IPS-18c (cell line): ENCODE results near the gene ZSCAN2.

Experiments
- H3K4me3 ChIP-seq: 2 replicates; pipeline ENCODE4 v1.7.0; 2013; ENCODE audit warnings: low read depth, mild to moderate bottlenecking, low read length, moderate library complexity; ENCODE audit not compliant: insufficient read depth
- H3K9me3 ChIP-seq: one replicate; pipeline ENCODE4 v1.6.1; 2013; ENCODE audit warnings: mild to moderate bottlenecking, low read length, moderate library complexity; ENCODE audit not compliant: control insufficient read depth, insufficient read depth

Gene ZSCAN2

DNA sequence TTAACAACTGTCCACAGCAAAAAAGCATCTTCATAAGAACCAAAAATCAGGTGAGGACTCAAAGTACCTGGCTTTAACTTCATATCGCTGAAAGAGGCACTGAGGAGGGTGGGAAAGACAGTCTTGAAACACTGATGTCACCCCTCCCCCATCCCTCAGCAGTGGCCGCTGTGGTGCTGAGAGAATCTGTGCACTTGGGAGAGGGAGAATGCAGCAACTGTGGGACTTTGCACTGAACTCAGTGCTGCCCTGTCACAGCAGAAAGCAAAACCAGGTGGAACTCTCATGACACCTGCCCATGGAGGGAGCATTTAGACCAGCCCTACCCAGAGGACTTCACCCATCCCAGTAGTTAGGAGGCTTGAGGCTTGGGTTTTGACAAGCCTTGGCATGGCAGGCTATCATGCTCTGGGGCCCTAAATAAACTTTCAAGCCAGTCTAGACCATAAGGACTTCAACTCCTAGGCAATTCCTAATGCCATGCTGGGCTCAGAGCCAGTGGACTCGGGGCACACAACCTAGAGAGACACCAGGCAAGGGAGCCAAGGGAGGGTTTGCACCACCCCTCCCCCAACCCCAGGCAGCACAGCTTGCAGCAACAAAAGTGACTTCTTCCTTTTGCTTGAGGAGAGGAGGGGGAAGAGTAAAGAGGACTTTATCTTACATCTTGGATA, 6.1 kb upstream of the ZSCAN2 start:
- Histone ChIP-seq H3K9me3 (no peaks in the 10 kb centered on the region), H3K4me3 (no peak overlapping the region)

DNA sequence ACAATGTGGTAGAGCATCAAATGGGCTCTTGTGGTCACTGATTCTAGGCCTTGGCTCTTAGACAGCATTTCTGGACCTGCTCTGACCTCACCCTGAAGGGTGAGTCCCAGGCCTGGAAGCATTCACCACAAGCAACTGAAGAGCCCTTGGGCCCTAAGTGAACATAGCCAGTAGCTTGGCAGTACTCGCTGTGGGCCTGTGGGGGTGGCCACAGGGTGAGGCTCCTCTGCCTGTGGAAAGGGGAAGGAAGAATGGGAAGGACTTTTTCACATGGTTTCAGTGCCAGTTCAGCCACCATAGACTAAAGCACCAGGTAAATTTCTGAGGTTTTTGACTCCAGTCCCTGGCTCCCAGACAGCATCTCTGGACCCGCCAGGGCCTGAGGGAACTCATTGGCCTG, 5.1 kb upstream of the ZSCAN2 start:
- Histone ChIP-seq H3K4me3 (no peak overlapping the region), H3K9me3 (no peaks in the 10 kb centered on the region)

DNA sequence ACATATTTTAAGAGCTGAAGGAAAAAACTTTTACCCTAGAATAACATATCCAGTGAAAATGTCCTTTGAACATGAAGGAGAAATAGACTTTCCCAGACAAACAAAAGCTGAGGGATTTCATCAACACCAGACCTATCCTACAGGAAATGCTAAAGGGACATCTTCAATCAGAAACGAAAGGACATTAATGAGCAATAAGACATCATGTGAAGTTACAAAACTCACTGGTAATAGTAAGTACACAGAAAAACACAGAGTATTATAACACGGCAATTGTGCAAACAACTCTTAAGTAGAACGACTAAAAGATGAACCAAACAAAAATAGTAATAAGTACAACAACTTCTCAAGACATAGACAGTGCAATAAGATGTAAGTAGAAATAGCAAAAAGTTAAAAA, 3.5 kb upstream of the ZSCAN2 start:
- H3K4me3 ChIP-seq = no peak overlapping the region
- H3K9me3 ChIP-seq = no peaks in the 10 kb centered on the region

DNA sequence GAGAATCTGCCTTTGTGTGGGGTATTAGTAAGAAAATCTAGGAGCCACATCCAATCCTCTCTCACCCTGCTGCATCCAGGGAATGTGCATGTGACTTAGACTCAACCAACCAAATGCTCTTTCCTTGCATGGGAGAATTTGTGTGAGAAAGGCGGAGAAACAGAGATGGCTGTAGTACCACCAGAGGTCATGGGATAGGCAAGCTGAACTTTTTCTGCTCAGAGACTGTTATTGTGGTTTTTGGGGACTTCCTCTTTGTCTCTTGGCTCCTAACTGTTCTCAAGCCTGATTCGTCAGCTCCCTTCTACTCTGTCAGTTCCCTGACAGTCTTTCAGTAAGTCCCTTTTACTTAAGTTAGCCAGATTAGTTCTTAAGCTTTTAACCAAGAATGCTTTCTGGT, 2.6 kb upstream of the ZSCAN2 start:
- H3K4me3 ChIP-seq = no peak overlapping the region
- H3K9me3 ChIP-seq = peaks cover 2% of the 10 kb centered on the region

DNA sequence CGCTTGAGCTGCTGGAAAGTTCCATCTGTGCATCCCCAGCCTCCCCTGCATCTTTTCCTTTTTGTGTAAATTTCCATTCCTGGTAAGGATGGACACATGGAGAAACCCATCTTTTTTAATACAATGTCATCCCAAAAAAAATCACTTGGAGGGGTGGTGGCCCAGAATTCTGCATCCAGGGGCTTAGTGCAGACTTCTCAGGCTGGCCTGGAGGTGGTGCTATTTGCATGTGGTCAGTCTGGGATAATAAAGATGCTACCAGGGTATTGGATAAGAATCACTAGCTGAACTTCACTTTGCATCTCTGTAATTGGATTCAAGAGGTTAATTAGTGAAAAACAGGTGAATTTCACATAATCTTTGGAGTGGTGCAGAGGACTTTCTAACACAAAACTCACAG, 1.8 kb upstream of the ZSCAN2 start:
- Histone ChIP-seq H3K9me3 (peaks cover 2% of the 10 kb centered on the region), H3K4me3 (no peak overlapping the region)

DNA sequence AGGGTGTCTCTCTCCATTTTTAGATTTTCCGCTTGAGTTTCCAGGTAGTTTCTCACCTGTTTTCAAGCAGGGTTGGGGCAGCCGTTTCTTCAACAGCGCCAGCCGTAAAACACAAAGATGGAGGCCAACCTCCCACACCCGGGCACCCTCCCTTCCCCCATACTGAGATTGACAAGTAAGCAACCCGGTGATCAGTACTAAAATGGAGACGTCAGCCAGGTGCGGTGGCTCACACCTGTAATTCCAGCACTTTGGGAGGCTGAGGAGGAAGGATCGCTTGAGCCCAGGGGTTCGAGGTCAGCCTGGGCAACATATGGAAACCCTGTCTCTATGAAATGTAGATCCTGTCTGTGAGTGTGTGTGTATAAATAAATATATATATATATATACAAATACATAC, 903 bp upstream of the ZSCAN2 start:
- no peak overlapping the region for H3K4me3 ChIP-seq

DNA sequence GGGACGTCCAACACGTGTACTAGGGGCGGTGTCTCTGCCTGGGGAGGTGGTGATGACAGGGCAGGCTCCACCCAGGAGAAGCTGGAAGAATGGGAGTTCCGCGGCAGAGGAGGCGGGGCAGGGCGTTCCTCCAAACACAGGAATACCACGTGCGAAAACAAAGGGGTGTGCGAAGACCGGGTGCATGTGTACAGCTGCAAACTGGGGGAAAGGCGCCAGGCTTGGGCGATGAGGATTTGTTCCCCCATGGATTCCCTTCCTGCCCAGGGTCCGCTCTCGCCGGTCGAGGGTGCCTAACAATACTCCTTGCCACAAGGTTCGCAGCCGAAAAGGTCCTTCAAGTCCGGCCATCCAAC, 500 bp upstream of the ZSCAN2 start:
- H3K9me3 ChIP-seq = peaks cover 2% of the 10 kb centered on the region
- peak overlapping the region; percentile 82 for H3K4me3 ChIP-seq

More for the DNA sequence above, 903 bp upstream of the ZSCAN2 start:
- H3K9me3 ChIP-seq = peaks cover 2% of the 10 kb centered on the region

DNA sequence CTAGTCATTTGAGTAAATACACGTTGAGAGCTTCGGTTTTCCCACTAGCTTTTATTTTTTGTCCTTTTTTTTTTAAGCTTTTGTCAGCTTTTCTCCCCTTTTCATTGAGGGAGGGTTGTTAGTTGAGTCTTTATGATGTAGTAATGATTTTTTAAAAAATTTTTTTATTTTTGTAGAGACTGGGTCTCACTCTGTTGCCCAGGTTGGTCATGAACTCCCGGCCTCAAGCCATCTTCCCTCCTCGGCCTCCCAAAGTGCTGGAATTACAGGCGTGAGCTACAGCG, 688 bp downstream of the ZSCAN2 start:
- peak overlapping the region; percentile 82 for H3K4me3 ChIP-seq
- peaks cover 2% of the 10 kb centered on the region for H3K9me3 ChIP-seq

DNA sequence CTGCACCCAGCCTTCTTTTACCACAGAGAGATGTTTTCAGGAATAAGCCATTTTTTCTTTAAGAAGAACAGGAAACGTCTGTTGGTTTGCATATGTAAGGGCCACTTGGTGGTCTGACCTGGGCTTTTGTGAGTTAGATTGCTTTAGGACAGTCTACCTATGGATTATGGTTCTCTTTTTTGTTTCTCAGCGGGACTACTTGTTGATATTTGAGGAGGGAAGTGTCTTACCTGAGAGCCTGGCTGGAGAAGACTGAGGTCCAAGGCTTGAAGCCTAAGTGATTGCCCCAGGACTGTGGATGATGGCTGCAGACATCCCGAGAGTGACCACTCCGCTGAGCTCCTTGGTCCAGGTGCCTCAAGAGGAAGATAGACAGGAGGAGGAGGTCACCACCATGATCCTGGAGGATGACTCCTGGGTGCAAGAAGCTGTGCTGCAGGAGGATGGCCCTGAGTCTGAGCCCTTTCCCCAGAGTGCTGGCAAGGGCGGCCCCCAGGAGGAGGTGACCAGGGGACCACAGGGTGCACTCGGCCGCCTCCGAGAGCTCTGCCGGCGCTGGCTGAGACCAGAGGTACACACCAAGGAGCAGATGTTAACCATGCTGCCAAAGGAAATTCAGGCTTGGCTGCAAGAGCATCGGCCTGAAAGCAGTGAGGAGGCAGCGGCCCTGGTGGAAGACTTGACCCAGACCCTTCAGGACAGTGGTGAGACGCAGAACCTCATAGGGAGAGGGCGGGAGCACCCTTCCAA, 3.0 kb downstream of the ZSCAN2 start:
- peak overlapping the region; percentile 36 for H3K4me3 ChIP-seq

DNA sequence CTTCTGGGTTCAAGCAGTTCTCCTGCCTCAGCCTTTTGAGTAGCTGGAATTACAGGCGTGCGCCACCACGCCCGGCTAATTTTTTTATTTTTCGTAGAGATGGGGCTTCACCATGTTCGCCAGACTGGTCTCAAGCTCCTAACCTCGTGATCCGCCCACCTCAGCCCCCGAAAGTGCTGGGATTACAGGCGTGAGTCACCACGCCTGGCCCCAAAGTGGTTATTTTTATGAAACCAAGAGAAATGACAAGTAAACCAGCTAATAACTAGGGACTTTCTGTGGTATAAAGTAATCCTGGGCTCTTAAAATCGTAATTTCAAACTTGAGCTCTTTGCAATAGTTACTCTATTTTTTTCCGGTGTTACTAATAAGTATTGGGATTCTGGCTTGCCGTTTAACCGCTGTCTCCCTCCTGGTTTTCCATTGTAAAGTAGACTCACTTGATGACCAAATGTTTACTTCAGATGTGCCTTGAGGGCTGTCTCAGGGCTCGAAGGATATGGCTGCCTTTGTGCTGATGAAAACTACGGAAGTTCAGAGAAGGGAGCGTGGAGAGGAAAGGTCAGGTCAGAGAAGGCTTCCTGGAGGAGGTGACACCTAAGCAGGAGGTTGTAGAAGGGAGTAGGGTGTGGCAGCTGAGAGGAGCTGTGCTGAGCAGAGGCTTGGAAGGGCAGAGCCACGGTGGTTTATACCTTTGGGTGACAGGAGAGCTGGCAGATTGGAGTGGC, 4.2 kb downstream of the ZSCAN2 start:
- Histone ChIP-seq H3K9me3 (peaks cover 2% of the 10 kb centered on the region), H3K4me3 (peak overlapping the region; percentile 24; the same call in 1 of the 2 replicates)

More for the DNA sequence above, 3.0 kb downstream of the ZSCAN2 start:
- peaks cover 2% of the 10 kb centered on the region for H3K9me3 ChIP-seq

DNA sequence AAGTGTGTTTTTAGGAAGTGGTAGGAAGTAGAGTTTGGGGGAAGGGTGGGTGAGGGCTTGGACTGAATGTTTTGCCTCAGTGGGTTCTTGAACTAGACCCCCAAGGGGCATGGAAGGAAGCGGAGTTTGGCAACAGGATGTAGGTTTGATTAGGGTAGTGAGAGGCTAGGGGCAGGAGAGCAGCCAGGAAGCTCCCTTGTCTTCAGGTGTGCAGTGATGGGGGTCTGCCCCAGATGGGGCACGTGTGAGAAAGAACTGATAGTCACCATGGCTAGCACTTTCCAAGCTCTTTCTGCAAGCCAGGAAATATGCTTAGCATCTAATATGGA, 4.7 kb downstream of the ZSCAN2 start:
- peaks cover 2% of the 10 kb centered on the region for H3K9me3 ChIP-seq
- H3K4me3 ChIP-seq = peak overlapping the region; percentile 24; the same call in 1 of the 2 replicates

DNA sequence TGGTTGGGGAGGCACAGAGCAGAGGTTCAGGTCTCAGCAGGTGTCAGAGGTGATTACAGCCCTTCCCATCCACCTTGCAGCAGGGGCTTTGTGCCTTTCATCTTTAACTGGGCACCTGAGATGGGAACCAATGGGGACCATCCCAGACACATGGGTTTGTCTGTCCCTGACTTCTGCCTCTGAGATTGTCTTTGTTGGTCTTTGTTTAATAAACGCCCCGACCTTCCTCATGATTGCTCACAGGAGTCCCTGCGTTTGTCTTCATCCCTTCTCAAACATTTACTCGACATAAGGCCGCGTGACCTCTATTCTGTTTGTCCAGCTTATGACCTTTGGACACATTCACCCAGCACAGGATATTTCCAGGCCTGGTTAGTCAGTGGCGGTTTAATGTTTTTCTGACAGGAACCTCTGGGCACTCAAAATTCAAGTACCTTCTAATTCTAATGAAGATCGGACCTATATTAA, 5.9 kb downstream of the ZSCAN2 start:
- Histone ChIP-seq H3K4me3 (no peak overlapping the region), H3K9me3 (peaks cover 2% of the 10 kb centered on the region)

DNA sequence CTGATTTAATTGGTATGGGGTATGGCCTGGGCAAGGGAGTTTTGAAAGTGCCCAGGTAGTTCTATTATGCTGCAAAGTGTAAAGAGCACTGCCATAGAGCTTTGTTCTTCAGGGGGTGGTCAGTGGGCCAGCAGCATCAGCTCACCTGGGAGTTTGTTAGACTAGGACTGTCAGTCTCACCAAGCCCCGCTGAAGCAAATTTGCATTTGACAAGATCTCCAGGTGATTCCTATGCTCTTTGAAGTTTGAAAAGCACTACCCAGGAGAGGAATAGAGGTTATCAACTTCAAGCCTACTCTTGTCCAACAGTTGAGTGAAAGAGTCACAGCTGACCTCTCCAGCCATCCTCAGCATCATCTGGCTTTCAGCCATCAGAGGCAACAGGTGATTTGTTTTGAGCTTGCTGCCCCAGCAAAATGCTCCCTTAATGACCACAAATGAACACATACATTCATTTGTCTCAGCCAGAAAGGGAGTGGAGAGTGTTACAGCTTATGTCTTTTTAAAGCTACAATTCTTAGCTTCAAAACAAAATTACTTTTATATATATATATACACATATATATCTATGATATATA, 8.0 kb downstream of the ZSCAN2 start:
- H3K9me3 ChIP-seq = no peaks in the 10 kb centered on the region
- no peak overlapping the region for H3K4me3 ChIP-seq

DNA sequence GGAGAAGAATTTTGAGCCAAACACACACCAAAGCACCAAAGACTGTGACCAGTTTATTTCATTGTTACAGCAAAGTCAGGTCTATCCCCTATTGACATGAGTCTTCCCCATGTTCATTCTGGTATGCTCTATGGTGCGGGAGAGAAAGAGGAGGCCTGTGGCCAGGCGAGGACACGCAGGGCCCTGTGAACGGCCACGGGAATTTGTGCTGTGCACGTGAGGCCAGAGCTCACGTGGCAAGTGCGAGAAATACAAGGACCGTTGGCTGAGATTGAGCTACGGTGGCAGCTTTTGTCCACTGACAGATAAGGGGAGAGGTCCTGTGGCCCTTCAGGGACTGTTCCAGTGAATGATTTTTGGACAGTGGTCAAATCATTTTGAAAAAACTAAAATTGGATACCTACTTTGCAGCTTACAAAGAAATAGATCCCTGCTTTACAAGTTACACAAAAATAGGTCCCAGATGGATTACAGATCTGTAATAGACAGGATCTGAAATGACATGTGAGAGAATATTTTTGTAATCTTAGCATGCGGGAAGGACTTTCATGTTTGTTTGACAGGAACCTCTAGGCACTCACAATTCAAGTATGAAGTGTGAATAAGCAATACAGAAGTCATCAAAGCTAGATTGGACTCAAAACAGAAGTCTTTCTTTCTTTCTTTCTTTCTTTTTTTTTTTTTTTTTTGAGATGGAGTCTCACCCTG, 9.2 kb downstream of the ZSCAN2 start:
- Histone ChIP-seq H3K9me3 (no peaks in the 10 kb centered on the region), H3K4me3 (no peak overlapping the region)

DNA sequence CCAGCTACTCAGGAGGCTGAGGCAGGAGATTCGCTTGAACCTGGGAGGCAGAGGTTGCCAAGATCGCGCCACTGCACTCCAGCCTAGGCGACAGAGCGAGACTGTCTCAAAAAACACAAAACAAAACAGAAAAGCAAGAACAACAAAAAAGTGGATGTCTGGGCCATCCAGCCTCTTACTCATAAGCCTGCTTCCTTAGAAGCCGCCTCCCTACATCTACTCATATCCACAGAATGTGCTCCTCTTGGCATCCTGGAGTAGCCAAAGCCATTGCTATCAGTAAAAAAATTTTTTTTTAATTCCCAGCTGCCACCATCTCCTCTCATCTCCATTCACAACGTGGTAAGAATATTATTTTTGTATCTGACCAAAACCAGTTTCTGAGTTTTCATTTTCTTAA, 10.8 kb downstream of the ZSCAN2 start:
- Histone ChIP-seq H3K9me3 (no peaks in the 10 kb centered on the region), H3K4me3 (no peak overlapping the region)

DNA sequence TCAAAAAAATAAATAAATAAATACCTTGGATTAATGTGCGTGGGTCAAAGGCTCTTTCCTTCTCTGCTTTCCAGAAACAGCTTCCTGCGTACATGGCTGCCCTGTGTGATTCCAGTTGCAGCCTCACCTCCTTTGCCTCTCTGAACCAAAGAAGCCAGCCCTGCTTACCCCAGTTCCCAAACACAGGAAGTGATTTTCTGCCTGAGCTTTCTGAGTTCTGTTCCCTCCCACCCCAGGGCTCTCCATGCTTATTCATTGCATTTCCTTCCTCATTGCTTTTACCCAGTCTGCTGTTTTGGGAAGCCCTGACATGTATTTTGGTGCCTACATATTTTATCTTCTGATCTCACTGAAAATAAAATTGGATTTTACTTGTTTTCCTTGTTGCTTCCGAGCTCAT, 15.4 kb downstream of the ZSCAN2 start:
- H3K9me3 ChIP-seq = peaks cover 8% of the 10 kb centered on the region

DNA sequence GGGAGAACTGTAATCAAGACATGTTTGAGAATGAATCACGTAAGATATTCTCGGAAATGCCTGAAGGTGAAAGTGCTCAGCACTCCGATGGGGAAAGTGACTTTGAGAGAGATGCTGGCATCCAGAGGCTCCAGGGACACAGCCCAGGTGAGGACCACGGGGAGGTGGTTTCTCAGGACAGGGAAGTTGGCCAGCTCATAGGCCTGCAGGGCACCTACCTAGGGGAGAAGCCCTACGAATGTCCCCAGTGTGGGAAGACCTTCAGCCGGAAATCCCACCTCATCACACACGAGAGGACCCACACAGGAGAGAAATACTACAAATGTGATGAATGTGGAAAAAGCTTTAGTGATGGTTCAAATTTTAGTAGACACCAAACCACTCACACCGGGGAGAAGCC, 19.8 kb downstream of the ZSCAN2 start:
- Histone ChIP-seq H3K9me3 (peaks cover 22% of the 10 kb centered on the region), H3K4me3 (no peak overlapping the region; the same call in 1 of the 2 replicates)

More for the DNA sequence above, 15.4 kb downstream of the ZSCAN2 start:
- H3K4me3 ChIP-seq = no peak overlapping the region
